Muscle of arm (tissue), 12 donors: Measurements from ENCODE around the gene SRGAP3. TPM values are rescaled to one million over a fixed set of nuclear protein-coding genes. Genes with fewer than 3 reads are reported as not detected.

Experiments
- DNase-seq: peaks from one replicate; pipeline ENCODE4 v3.0.0-alpha.2; 2013
- polyA plus RNA-seq, 12 donors: library from polyadenylated mRNA; unstranded; fragments of 120-200 nt; gene quantifications; one replicate each; pipeline ENCODE4 v1.2.1, GENCODE V29; 2013; ENCODE audit not compliant: insufficient read length in 12 of 12

The SRGAP3 gene
- polyA plus RNA-seq, 12 donors = 15.0 to 30.1 (median 21.8) TPM; not detected in 1

- no peak for DNase-seq
Measured at GRCh38 chr3:9146367-9147071, 102.9 kb downstream of the SRGAP3 start.

- DNase-seq = no peak
Measured at GRCh38 chr3:9143184-9143583, 106.3 kb downstream of the SRGAP3 start.

- DNase-seq = no peak
Measured at GRCh38 chr3:9142362-9142761, 107.1 kb downstream of the SRGAP3 start.

- no peak for DNase-seq
Measured at GRCh38 chr3:9141928-9142289, 107.5 kb downstream of the SRGAP3 start.

GRCh38 chr3:9139366-9139765 is 110.1 kb downstream of the SRGAP3 start:
- no peak for DNase-seq

- no peak for DNase-seq
Measured at GRCh38 chr3:9137676-9138075, 111.8 kb downstream of the SRGAP3 start.

GRCh38 chr3:9136746-9137465 is 112.5 kb downstream of the SRGAP3 start:
- DNase-seq = no peak

- no peak for DNase-seq
Measured at GRCh38 chr3:9135930-9136525, 113.4 kb downstream of the SRGAP3 start.

- no peak for DNase-seq
Measured at GRCh38 chr3:9135526-9135925, 113.9 kb downstream of the SRGAP3 start.

- DNase-seq = no peak
Measured at GRCh38 chr3:9133656-9134055, 115.8 kb downstream of the SRGAP3 start.

- no peak for DNase-seq
Measured at GRCh38 chr3:9130345-9131305, 118.8 kb downstream of the SRGAP3 start.

GRCh38 chr3:9129365-9129764 is 120.1 kb downstream of the SRGAP3 start:
- no peak for DNase-seq

GRCh38 chr3:9125278-9125951 is 124.0 kb downstream of the SRGAP3 start:
- DNase-seq = no peak

- no peak for DNase-seq
Measured at GRCh38 chr3:9124730-9125129, 124.7 kb downstream of the SRGAP3 start.

GRCh38 chr3:9123840-9124239 is 125.6 kb downstream of the SRGAP3 start:
- no peak for DNase-seq

GRCh38 chr3:9122732-9123364 is 126.6 kb downstream of the SRGAP3 start:
- DNase-seq = no peak

GRCh38 chr3:9121366-9122001 is 128.0 kb downstream of the SRGAP3 start:
- no peak for DNase-seq

GRCh38 chr3:9119331-9119730 is 130.1 kb downstream of the SRGAP3 start:
- no peak for DNase-seq

- no peak for DNase-seq
Measured at GRCh38 chr3:9118222-9118621, 131.2 kb downstream of the SRGAP3 start.

- peak; percentile 56 for DNase-seq
Measured at GRCh38 chr3:9117220-9117619, 132.2 kb downstream of the SRGAP3 start.
